GM19035 (cell line): ENCODE measurements around the gene NOD2.

Experiments
- ATAC-seq: cut with Tn5 transposase; IDR thresholded peaks from one replicate; pipeline ENCODE4 v1.9.1; 2021; ENCODE audit not compliant: unreplicated experiment

The NOD2 gene

GRCh38 chr16:50712560-50712898 lies 19.1 kb downstream of the NOD2 start:
- ATAC-seq = no peak

DNA sequence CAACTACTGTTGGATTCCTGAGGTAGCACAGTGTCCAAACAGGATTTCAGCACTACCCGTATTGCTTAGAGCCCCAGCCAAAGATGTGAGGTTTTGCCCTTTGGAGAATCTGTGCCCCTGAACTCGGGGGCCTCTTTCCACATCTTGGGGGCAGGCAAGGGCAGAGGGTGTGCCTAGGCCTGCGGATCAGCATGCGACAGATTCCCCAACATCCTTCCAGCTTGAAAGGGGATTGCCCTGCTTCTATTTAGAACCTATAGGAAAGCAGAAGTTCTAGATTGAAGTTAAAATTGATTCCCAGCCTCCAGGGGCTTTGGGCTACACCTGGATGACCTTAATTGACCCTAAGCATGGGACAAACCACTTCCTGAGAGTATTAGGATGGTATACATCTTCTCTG lies 19.6 kb downstream of the NOD2 start:
- no peak for ATAC-seq

GRCh38 chr16:50717091-50717490 lies 23.7 kb downstream of the NOD2 start:
- no peak for ATAC-seq

DNA sequence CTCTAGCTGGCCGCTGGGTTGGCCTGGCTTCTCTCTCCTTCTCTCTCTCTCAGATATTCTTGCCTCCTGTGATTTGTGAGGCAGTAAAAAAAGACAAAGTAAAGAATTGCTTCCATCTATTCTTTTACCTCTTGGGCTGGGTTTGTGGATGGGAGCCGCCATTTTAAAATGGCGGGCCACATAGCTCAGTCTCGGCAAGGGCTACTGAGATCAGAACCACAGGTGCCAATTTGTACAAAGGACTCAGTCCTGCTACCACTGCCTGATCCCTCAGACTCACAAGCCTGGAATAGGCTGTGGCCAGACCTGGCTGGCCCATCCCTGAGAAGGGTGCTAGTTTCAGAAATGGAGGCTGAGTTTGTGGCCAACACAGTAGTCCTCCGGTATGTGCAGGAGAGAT lies 24.1 kb downstream of the NOD2 start:
- ATAC-seq = no peak

GRCh38 chr16:50718061-50718760 lies 24.8 kb downstream of the NOD2 start:
- ATAC-seq = no peak

DNA sequence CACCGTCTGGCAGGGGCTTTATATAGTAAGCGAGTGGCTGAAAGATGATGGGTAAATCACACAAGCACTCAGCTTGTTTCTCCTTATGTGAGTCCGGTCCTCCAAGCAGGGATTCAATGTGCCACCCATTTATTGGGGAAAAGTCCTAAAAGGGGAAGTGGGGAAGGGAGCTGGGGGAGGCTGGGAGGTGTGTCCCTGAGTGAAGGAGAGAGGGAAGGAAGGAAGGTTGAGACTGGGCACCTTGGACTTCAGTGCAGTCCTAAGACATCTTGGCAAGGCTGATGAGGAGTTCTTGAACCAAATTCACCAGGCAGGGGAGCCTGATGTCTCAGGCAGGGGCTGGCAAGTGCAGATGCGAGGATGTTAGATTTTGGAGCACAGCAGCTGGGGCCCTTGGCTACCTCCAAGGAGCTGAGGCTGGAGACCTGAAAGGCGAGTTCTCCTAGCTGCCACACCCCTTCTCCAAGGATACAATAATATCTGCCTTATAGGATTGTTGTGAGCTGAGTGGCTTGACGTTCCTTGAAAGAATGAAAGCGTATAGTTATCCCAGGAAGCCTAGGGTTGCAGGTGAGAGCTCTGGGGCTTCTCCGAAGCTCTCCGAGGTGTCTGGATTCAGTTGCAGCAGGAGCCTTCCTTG lies 25.5 kb downstream of the NOD2 start:
- ATAC-seq = no peak

- ATAC-seq = no peak
Measured at GRCh38 chr16:50719401-50720337, 26.3 kb downstream of the NOD2 start.

DNA sequence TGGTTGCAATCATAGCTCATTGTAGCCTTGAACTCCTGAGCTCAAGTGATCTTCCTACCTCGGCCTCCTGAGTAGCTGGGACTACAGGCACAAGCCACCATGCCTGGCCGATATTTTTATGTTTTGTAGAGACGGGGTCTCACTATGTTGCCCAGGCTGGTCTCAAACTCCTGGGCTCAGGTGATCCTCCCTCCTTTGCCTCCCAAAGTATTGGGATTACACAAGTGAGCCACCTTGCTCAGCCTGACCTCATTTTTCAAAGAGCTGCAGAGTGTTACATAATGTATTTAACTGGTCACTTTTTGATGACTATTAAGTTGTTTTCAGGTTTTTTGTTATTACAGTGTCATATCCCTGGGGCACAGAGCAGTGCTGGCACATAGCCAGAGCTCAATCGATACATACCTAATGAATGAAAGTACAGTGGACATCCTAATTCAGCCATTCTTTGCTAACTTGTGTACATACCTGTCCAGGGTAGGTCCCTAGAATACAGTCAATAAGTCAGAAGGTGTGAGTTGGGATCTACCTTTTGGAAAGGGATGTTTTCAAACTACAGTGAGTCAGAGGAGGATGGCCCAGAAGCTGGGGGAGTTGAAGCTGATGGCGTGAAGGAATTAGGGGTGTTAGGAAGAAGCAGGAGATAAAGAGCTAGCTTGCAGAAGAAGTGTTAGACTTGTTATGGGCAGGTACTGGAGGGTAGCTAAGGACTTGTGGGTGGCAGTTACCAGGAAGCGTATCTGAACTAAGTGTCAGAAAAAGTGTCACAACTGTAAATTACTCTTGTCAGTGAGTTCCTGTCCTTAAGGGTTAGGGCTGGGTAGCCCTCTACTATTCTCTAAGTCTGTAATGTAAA lies 28.4 kb downstream of the NOD2 start:
- ATAC-seq = no peak

GRCh38 chr16:50722405-50722737 lies 29.0 kb downstream of the NOD2 start:
- no peak for ATAC-seq

DNA sequence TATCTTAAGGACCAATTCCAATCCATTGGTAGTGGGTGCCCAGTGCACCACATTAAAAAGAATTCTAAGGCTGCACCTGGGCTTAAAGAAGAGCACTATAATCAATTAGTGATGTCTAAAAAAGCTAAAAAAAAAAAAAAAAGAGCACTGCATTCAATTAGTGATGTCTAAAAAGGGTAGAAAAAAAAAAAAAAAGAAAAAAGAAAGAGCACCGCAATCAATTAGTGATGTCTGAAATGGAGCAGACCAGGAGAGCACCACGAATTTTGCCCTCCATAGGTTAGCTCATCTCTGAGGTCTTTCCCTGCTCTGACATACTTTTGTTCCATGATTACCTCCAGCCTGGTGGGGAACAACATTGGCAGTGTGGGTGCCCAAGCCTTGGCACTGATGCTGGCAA lies 29.6 kb downstream of the NOD2 start:
- ATAC-seq = no peak

DNA sequence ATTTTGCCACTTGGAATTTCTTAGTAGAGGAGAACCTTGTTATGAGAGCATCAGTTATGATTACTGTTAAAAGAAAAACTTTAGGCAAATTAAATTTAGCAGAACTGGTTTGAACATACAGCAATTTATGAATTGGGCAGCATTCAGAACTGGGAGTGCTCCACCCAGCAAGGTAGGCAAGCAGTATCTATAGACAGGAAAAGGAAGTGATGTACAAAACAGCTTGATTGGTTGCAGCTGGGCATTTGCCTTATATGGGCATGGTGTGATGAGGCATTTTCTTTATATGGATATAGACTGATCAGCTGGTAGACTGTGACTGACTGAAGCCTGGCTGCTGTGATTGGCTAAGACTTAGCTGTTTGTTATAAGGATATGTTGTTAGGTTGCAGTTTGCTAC lies 30.9 kb downstream of the NOD2 start:
- no peak for ATAC-seq

GRCh38 chr16:50731130-50731988 lies 38.0 kb downstream of the NOD2 start:
- ATAC-seq = no peak

DNA sequence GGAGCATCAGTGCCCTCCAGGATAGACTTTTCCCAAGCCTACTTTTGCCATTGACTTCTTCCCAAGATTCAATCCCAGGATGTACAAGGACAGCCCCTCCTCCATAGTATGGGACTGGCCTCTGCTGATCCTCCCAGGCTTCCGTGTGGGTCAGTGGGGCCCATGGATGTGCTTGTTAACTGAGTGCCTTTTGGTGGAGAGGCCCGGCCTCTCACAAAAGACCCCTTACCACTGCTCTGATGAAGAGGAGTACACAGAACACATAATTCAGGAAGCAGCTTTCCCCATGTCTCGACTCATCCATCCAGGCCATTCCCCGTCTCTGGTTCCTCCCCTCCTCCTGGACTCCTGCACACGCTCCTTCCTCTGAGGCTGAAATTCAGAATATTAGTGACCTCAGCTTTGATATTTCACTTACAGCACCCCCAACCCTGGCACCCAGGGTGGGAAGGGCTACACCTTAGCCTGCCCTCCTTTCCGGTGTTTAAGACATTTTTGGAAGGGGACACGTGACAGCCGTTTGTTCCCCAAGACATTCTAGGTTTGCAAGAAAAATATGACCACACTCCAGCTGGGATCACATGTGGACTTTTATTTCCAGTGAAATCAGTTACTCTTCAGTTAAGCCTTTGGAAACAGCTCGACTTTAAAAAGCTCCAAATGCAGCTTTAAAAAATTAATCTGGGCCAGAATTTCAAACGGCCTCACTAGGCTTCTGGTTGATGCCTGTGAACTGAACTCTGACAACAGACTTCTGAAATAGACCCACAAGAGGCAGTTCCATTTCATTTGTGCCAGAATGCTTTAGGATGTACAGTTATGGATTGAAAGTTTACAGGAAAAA lies 38.8 kb downstream of the NOD2 start:
- ATAC-seq = no peak

DNA sequence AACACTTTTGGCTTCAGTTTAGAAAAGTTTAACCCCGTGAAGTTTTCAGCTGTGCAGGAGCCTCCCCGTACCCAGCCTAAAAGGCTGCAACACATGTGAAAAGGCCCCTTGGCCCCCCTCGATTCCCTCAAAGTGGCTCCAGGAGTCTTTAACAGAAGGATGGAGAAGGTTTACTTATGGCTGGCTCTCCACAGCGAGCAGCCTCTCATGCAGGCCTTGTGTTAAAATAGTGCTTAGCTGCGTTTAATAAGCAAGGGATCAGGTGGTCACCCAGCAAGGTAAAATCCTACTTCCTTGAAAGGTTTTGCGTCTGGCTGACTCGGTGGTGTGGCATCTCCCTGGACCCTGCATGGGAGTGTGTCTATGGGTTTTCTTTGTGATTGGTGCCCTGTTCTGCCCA lies 40.1 kb downstream of the NOD2 start:
- no peak for ATAC-seq

DNA sequence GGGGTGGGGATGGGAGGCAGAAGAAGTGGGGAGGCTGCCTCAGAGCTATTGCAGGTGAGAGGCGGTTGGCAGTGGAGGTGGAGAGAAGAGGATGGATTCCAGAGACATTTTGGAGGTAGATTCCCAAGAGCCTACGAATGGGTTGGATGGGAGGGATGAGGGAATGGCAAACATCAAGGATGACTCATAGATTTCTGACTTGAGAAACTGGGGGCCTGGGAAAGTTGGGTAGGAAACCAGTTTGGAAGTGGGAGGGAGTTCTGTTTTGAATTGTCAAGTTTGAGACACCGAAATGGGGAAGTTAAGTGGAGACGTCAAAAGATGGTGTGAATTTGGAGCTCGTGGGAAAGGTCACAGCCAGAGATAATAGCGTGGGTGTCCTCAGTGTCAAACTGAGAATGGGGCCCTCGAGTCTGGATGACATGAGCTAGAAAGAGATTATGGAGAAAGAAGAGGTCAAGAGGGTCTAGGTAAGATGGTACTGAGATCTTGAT lies 42.3 kb downstream of the NOD2 start:
- peak; percentile 57 for ATAC-seq

GRCh38 chr16:50736448-50736847 lies 43.0 kb downstream of the NOD2 start:
- ATAC-seq = no peak

GRCh38 chr16:50737420-50737959 lies 44.1 kb downstream of the NOD2 start:
- no peak for ATAC-seq

- ATAC-seq = no peak
Measured at GRCh38 chr16:50739031-50739430, 45.6 kb downstream of the NOD2 start.

DNA sequence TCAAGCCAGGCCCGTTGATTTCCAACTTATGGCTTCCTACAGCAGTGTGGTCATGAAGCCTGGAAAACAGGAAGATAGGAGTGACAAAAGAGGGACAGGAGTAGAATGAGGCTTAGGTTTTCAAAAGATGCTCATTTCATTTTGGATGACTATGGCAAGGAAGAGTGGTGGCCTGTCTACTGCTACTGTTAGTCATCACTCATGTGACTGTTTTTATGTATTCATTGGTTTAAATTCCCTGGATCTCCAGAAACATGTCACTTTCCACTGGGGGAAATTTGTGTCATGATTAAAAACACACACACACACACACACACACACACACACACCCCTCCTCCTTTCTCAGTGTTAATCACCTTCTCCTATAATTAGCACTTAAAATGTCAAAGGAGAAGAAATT lies 47.3 kb downstream of the NOD2 start:
- no peak for ATAC-seq
